Thyroid gland (tissue), 4 donors: ENCODE data around the gene SUPT3H.

Source experiments
- CTCF ChIP-seq, 6 experiments: fragments of 200-600 bp in 3 of 6; fragments of 450-650 bp in 3 of 6; sonication (generic) in 3 of 6; IDR thresholded peaks; one replicate each; pipeline ENCODE4 v1.5.1; 2016 to 2019; ENCODE audit warnings: antibody characterized with exemption in 6 of 6, mild to moderate bottlenecking in 2 of 6, inconsistent platforms in 1 of 6, moderate library complexity in 1 of 6
- POLR2A ChIP-seq, 2 donors: fragments of 450-650 bp; IDR thresholded peaks; one replicate each; pipeline ENCODE4 v1.6.1; 2017; ENCODE audit warnings: antibody characterized with exemption in 2 of 2, mild to moderate bottlenecking in 2 of 2, moderate library complexity in 1 of 2

GRCh38 chr6:45423111-45423823 is 45.5 kb upstream of the SUPT3H start:
- TF ChIP-seq CTCF (IDR thresholded peaks at IDR 0.05): no peak
- no peak for TF ChIP-seq POLR2A (IDR thresholded peaks at IDR 0.05)
